GF-D8 (cell line): Measurements from ENCODE around the gene TBC1D4.
"Not testable (repeated sequence)": the region's sequence is repeated elsewhere in the genome, so short reads cannot be mapped to it uniquely, and the experiment has no call there.

Experiments
- DNase-seq: peaks from one replicate; lab custom pipeline; 2025; lab: John Stamatoyannopoulos, UW

The TBC1D4 gene

GRCh38 chr13:75285310-75285709 is 196.7 kb downstream of the TBC1D4 start:
- no peak for DNase-seq

GRCh38 chr13:75279834-75280369 is 202.1 kb downstream of the TBC1D4 start:
- no peak for DNase-seq

- not testable (repeated sequence) for DNase-seq
Observed at GRCh38 chr13:75273695-75274094, 208.3 kb downstream of the TBC1D4 start.

- DNase-seq: no peak
Observed at GRCh38 chr13:75271846-75272245, 210.1 kb downstream of the TBC1D4 start.

- not testable (repeated sequence) for DNase-seq
Observed at GRCh38 chr13:75268481-75268880, 213.5 kb downstream of the TBC1D4 start.

- DNase-seq: no peak
Observed at GRCh38 chr13:75264611-75265010, 217.4 kb downstream of the TBC1D4 start.

GRCh38 chr13:75263741-75264407 is 218.1 kb downstream of the TBC1D4 start:
- DNase-seq: no peak

GRCh38 chr13:75258159-75258782 is 223.7 kb downstream of the TBC1D4 start:
- peak; percentile 17 for DNase-seq

- no peak for DNase-seq
Observed at GRCh38 chr13:75256922-75257321, 225.0 kb downstream of the TBC1D4 start.

GRCh38 chr13:75255653-75256052 is 226.3 kb downstream of the TBC1D4 start:
- no peak for DNase-seq

GRCh38 chr13:75255147-75255546 is 226.8 kb downstream of the TBC1D4 start:
- no peak for DNase-seq

- DNase-seq: no peak
Observed at GRCh38 chr13:75251188-75251587, 230.8 kb downstream of the TBC1D4 start.

- DNase-seq: no peak
Observed at GRCh38 chr13:75250526-75251178, 231.3 kb downstream of the TBC1D4 start.

- DNase-seq: not testable (repeated sequence)
Observed at GRCh38 chr13:75245578-75245977, 236.4 kb downstream of the TBC1D4 start.

GRCh38 chr13:75240240-75240639 is 241.7 kb downstream of the TBC1D4 start:
- DNase-seq: not testable (repeated sequence)

GRCh38 chr13:75236774-75237173 is 245.2 kb downstream of the TBC1D4 start:
- no peak for DNase-seq
